Endothelial cell of umbilical vein (primary cell): Measurements from ENCODE around the gene BLM. TPM values are rescaled to one million over a fixed set of nuclear protein-coding genes. Genes with fewer than 3 reads are reported as not detected.

ENCODE experiments used
- BruUV-seq: library from RNA; stranded (reverse); fragments of 400-500 nt; replicated peaks from 2 replicates; lab custom pipeline; 2021; lab: Mats Ljungman, UMichigan
- CTCF ChIA-PET: fragments of 300-600, 350-600 bp; sonication (Branson Sonifier 250); formaldehyde crosslinking; loops from one replicate; lab custom pipeline; 2021; ENCODE audit warnings: antibody characterized with exemption, inconsistent platforms; lab: Charles Lee
- POLR2A ChIA-PET: fragments of 300-600, 350-600 bp; sonication (Branson Sonifier 250); formaldehyde crosslinking; loops from one replicate; lab custom pipeline; 2021; ENCODE audit warnings: antibody characterized with exemption, inconsistent platforms; lab: Charles Lee
- DNase-seq: peaks from one replicate; pipeline ENCODE4 v3.0.0-alpha.2; 2011; ENCODE audit warnings: low read depth, low spot score
- FAIRE-seq: peaks from 2 replicates; lab custom pipeline; 2011; peaks lifted over from hg19 to GRCh38; lab: Jason Lieb, UNC
- H2AFZ ChIP-seq: 2 replicates; pipeline ENCODE4 v1.6.0; 2012; ENCODE audit warnings: low read depth, low read length, control low read depth, inconsistent platforms
- H3K27ac ChIP-seq: 2 replicates; pipeline ENCODE4 v1.5.1; 2011; ENCODE audit warnings: low read depth, mild to moderate bottlenecking, control low read depth, low read length, moderate library complexity; ENCODE audit not compliant: insufficient read depth
- H3K27me3 ChIP-seq, 2 experiments: 2 replicates each; pipeline versions ENCODE4 v1.6.0 to v1.6.1; 2011; ENCODE audit warnings: low read length in 2 of 2, mixed read lengths in 1 of 2; ENCODE audit not compliant: control insufficient read depth in 2 of 2, insufficient read depth in 2 of 2
- H3K36me3 ChIP-seq, 2 experiments: 2 replicates in 1 of 2; 3 replicates in 1 of 2; pipeline ENCODE4 v1.5.1; 2011; ENCODE audit warnings: low read length in 2 of 2, mild to moderate bottlenecking in 1 of 2, moderate library complexity in 1 of 2; ENCODE audit not compliant: control insufficient read depth in 2 of 2, insufficient read depth in 2 of 2; ENCODE audit errors: extremely low read depth in 1 of 2
- H3K4me1 ChIP-seq: 3 replicates; pipeline ENCODE4 v1.5.1; 2011; ENCODE audit warnings: mild to moderate bottlenecking, low read length; ENCODE audit not compliant: control insufficient read depth, insufficient read depth; ENCODE audit errors: extremely low read depth
- H3K4me2 ChIP-seq: 2 replicates; pipeline ENCODE4 v1.6.1; 2011; ENCODE audit warnings: low read length, control low read depth, mixed read lengths; ENCODE audit not compliant: insufficient read depth
- H3K4me3 ChIP-seq, 3 experiments: fragments of 200-600 bp in 1 of 3; sonication (generic), shearing (Covaris generic) in 1 of 3; replicated peaks in 1 of 3; 2 replicates each; pipeline ENCODE4 v1.5.1; 2011 to 2016; ENCODE audit warnings: control low read depth in 3 of 3, low read length in 3 of 3, mild to moderate bottlenecking in 2 of 3, inconsistent platforms in 1 of 3, low read depth in 1 of 3, moderate library complexity in 1 of 3; ENCODE audit not compliant: insufficient read depth in 1 of 3
- H3K79me2 ChIP-seq: 2 replicates; pipeline ENCODE4 v1.6.0; 2012; ENCODE audit warnings: low read length, inconsistent platforms; ENCODE audit not compliant: control insufficient read depth, insufficient read depth
- H3K9ac ChIP-seq: replicated peaks from 2 replicates; pipeline ENCODE3; 2011; ENCODE audit warnings: low read length, control low read depth; ENCODE audit not compliant: insufficient read depth; ENCODE audit errors: extremely low read depth
- H3K9me1 ChIP-seq: replicated peaks from 3 replicates; pipeline ENCODE4 v1.6.0; 2011; ENCODE audit warnings: mild to moderate bottlenecking, low read length; ENCODE audit not compliant: control insufficient read depth, insufficient read depth; ENCODE audit errors: extremely low read depth
- H3K9me3 ChIP-seq: replicated peaks from 2 replicates; pipeline ENCODE4 v1.5.1; 2012; ENCODE audit warnings: low read length, inconsistent platforms; ENCODE audit not compliant: control insufficient read depth, insufficient read depth
- H4K20me1 ChIP-seq: replicated peaks from 2 replicates; pipeline ENCODE3; 2011; ENCODE audit warnings: mild to moderate bottlenecking, low read length; ENCODE audit not compliant: control insufficient read depth, insufficient read depth; ENCODE audit errors: extremely low read depth
- CTCF ChIP-seq, 2 donors: IDR thresholded peaks; 1 replicate in 1 of 2; 2 replicates in 1 of 2; pipeline ENCODE4 v1.5.1; 2011; ENCODE audit warnings: low read length in 2 of 2, mild to moderate bottlenecking in 2 of 2, moderate library complexity in 2 of 2, control low read depth in 1 of 2, inconsistent platforms in 1 of 2, low read depth in 1 of 2; ENCODE audit not compliant: insufficient read depth in 1 of 2; ENCODE audit errors: extremely low read depth in 1 of 2
- EZH2 ChIP-seq: IDR thresholded peaks from 2 replicates; pipeline ENCODE4 v1.6.1; 2012; ENCODE audit warnings: borderline replicate concordance, low read depth, mild to moderate bottlenecking, moderate library complexity, low read length, inconsistent platforms; ENCODE audit not compliant: severe bottlenecking
- GATA2 ChIP-seq: IDR thresholded peaks from 2 replicates; pipeline ENCODE4 v1.7.0; 2011; ENCODE audit warnings: low read depth, mild to moderate bottlenecking, moderate library complexity, mixed read lengths, low read length; ENCODE audit not compliant: insufficient read length, insufficient read depth
- dilution Hi-C: fragments of 300-500 bp; cut with MboI; formaldehyde crosslinking; loops from one replicate; pipeline ENCODE4 v1.15.0; 2019; ENCODE audit warnings: low sequenced_read_pairs; ENCODE audit not compliant: extremely low pct_ligation_motif_present
- intact Hi-C: fragments of 100-400 bp; cut with micrococcal nuclease; formaldehyde crosslinking; loops from one replicate; pipeline ENCODE4 v1.10.0; 2022
- polyA plus RNA-seq, 4 experiments: library from polyadenylated mRNA; depleted of rRNA in 3 of 4; stranded (reverse) in 3 of 4; unstranded in 1 of 4; fragments of >200 nt; gene quantifications; 2 replicates each; pipeline versions ENCODE4 v1.2.1 to v1.2.3, GENCODE V29; 2011 to 2012; ENCODE audit warnings: missing spikeins in 1 of 4
- total RNA-seq: library from RNA; stranded (reverse); gene quantifications from 2 replicates; pipeline ENCODE4 v1.2.3, GENCODE V29; 2021
- TF ChIP-seq, protein P1 (sequence below): IDR thresholded peaks from 2 replicates; pipeline ENCODE4 v1.6.1; 2011; ENCODE audit not compliant: insufficient read depth, insufficient read length

Gene BLM
- total and polyA plus RNA-seq, 2 donors (not counting 3 experiments of a cell fraction or from before 2014, with no cell fraction given): 3.8 to 17.3 TPM

DNA sequence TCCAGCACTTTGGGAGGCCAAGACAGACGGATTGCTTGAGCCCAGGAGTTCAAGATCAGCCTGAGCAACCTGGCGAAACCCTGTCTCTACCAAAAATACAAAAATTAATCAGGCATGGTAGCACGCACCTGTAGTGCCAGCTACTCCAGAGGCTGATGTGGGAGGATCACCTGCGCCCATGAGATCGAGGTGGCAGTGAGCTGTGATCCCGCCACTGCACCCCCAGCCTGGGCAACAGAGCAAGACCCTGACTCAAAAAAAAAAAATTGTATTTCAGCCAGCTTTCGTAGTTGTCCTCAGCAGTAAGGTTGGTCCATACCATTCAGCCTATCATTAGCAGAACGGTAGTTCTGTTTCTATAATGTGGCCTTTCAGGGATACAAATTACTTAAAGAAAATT lies 84.7 kb downstream of the BLM start:
- Histone ChIP-seq H3K79me2 (no peaks in the 10 kb centered on the region), H3K9me3 (no peaks in the 10 kb centered on the region), H3K4me1 (peaks cover 7% of the 10 kb centered on the region), H3K27ac (no peak overlapping the region), H3K27me3 (no peaks in the 10 kb centered on the region), H4K20me1 (no peaks in the 10 kb centered on the region), H3K9me1 (no peaks in the 10 kb centered on the region), H3K36me3 (peaks cover 0 to 4% of the 10 kb centered on the region in 2 experiments), H3K4me3 (no peak overlapping the region), H3K9ac (no peak overlapping the region), H3K4me2 (no peak overlapping the region), H2AFZ (no peak overlapping the region)
- ChIA-PET CTCF (interaction anchor here (0.9 to 1.1 kb wide), 2 partner anchors 12 to 40 kb away, joined by 3 read pairs; no protein-coding TSS in a partner anchor), POLR2A (no interaction called here)
- TF ChIP-seq GATA2 (no peak), EZH2 (no peak), CTCF (IDR thresholded peaks at IDR 0.05; ENCODE audit: extremely low read depth in 1 of 2, insufficient read depth in 1 of 2, low read depth in 1 of 2, low read length in 2 of 2) (no peak)
- TF ChIP-seq, protein P1, sequence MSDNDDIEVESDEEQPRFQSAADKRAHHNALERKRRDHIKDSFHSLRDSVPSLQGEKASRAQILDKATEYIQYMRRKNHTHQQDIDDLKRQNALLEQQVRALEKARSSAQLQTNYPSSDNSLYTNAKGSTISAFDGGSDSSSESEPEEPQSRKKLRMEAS: no peak
- dilution Hi-C loops (no loop called here), intact Hi-C loops (no loop called here)
- DNase-seq (no peak), FAIRE-seq (no peak)
- BruUV-seq: no TSS peak
